ENCODE data around the gene C10orf67.
"Not testable (repeated sequence)": the region's sequence is repeated elsewhere in the genome, so short reads cannot be mapped to it uniquely, and the experiment has no call there.

Gene C10orf67

GRCh38 chr10:23344241-23344841 lies at the start of gene C10orf67:
C10orf67 (minus strand) TSS chr10:23344797; CDS start chr10:23344774, 23 bp downstream.
- no peak for TF ChIP-seq Cebpa-rat (IDR thresholded peaks at IDR 0.05)
- Histone ChIP-seq H3K4me1 (peaks cover 0 to 30% (median 11%) of the 10 kb centered on the region in 10 experiments; a peak in 12 of 20 replicates), H3K4me3 (no peak within 1 kb of the TSS), H3K27me3 (no peaks in the 10 kb centered on the region), H3K27ac (no peak within 1 kb of the TSS), H3K9ac (peak within 1 kb of the TSS in 1 of 11 experiments; percentile 46; a peak in 1 of 22 replicates), H3K4me2 (peak within 1 kb of the TSS in 1 of 11 experiments; percentile 31; a peak in 1 of 22 replicates), H3K36me3 (no peaks in the 10 kb centered on the region), H4K20me1 (no peaks in the 10 kb centered on the region), H3K9me3 (replicated peaks in 1 of 11) (peaks cover 0 to 21% (median 10%) of the 10 kb centered on the region in 11 experiments; a peak in 13 of 22 replicates)

DNA sequence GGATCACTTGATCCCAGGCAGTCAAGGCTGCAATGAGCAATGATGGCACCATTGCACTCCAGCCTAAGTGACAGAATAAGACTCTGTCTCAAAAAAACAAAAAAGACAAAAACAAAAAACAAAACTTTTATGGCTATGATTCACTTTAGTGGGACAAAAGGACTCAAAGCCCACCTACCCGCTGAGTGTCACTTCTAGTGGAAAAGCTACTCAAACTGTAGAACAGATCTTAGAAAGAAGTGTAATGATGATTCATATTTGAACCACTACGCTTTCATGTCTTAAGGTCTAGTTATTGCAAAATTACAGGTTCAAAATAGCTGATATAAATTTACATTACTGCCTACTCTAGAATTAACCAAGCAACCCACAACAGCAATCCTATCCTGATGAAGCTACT lies 47.2 kb upstream of the C10orf67 start:
- no peak for TF ChIP-seq Cebpa-rat (IDR thresholded peaks at IDR 0.05)
- Histone ChIP-seq H3K4me1 (peaks cover 0 to 39% (median 2%) of the 10 kb centered on the region in 10 experiments; a peak in 8 of 20 replicates), H3K9me3 (replicated peaks in 1 of 11) (peaks cover 0 to 19% (median 0%) of the 10 kb centered on the region in 11 experiments; a peak in 5 of 22 replicates), H3K27ac (no peak overlapping the region), H3K4me3 (no peak overlapping the region), H3K36me3 (no peaks in the 10 kb centered on the region), H4K20me1 (no peaks in the 10 kb centered on the region), H3K4me2 (peak overlapping the region in 4 of 11 experiments; percentile 19 to 49 (median 38); a peak in 5 of 22 replicates), H3K9ac (no peak overlapping the region), H3K27me3 (no peaks in the 10 kb centered on the region)

DNA sequence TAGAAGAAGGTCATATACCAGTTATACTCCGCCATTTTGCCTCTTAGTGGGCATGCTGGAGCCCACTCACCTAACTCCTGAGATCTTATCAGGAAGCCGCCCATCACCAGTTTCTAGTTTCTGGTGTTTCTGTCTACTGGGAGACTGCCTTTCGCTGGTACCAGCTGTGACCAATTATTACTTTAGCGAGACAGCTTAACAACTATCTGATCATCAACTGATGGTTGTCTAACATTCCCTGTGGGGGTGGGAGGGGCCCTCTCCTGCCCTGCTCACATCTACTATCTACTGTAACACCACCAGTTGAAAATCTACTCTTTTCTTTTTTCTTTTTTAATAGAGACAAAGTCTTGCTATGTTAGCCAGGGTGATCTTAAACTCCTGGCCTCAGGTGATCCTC lies 46.2 kb upstream of the C10orf67 start:
- no peaks in the 10 kb centered on the region for H4K20me1 ChIP-seq
- peaks cover 0 to 39% (median 2%) of the 10 kb centered on the region in 10 experiments; a peak in 8 of 20 replicates for H3K4me1 ChIP-seq
- H3K9me3 ChIP-seq (replicated peaks in 1 of 11) = peaks cover 0 to 19% (median 0%) of the 10 kb centered on the region in 11 experiments; a peak in 5 of 22 replicates
- no peak overlapping the region for H3K9ac ChIP-seq
- no peak for TF ChIP-seq Cebpa-rat (IDR thresholded peaks at IDR 0.05)
- no peaks in the 10 kb centered on the region for H3K27me3 ChIP-seq
- no peak overlapping the region for H3K4me3 ChIP-seq
- no peak overlapping the region for H3K4me2 ChIP-seq
- H3K27ac ChIP-seq = no peak overlapping the region
- H3K36me3 ChIP-seq = no peaks in the 10 kb centered on the region

DNA sequence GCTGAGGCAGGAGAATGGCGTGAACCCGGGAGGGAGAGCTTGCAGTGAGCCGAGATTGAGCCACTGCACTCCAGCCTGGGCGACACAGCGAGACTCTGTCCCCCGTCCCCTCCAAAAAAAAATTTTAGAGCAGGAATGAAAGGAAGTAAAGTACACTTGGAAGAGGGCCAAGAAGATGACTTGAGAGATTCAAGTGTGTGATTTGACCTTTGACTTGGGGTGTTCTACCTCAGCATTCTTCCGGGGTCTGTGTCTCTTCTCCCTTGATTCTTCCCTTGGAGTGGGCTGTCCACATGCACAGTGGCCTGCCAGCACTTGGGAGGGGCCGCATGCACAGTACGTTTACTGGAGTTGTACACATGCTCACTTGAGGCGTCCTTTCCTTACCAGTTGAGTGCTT lies 45.8 kb upstream of the C10orf67 start:
- H3K27ac ChIP-seq, H3K9ac ChIP-seq, H4K20me1 ChIP-seq, H3K27me3 ChIP-seq, H3K4me3 ChIP-seq, H3K4me2 ChIP-seq, H3K36me3 ChIP-seq: not testable (repeated sequence)
- Histone ChIP-seq H3K9me3 (replicated peaks in 1 of 11) (peaks cover 0 to 19% (median 0%) of the 10 kb centered on the region in 11 experiments; a peak in 5 of 22 replicates), H3K4me1 (peaks cover 0 to 38% (median 2%) of the 10 kb centered on the region in 10 experiments; a peak in 8 of 20 replicates)

GRCh38 chr10:23387516-23387915 lies 42.9 kb upstream of the C10orf67 start:
- not testable (repeated sequence) for H3K36me3 ChIP-seq; H3K27me3 ChIP-seq; H3K9ac ChIP-seq; H3K4me2 ChIP-seq; H3K9me3 ChIP-seq (replicated peaks in 1 of 11); H4K20me1 ChIP-seq; H3K4me3 ChIP-seq; H3K27ac ChIP-seq
- H3K4me1 ChIP-seq = peaks cover 0 to 15% (median 0%) of the 10 kb centered on the region in 10 experiments; a peak in 7 of 20 replicates

DNA sequence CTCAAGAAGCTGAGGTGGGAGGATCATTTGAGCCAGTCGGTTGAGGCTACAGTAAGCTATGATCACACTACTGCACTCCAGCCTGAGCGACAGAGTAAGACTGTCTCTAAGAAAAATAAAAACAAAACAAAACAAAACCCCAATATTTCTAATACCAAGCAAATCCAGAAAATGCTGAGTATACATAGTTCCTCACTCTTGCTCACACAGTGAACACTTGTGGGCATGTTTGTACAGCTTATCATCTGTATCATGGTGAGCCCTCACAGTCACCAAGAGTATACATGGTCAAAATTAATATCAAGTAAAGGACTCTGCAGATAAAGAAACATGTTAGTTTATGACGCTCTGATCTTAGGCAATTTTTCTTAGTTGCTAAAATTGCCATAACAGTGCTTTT lies 41.5 kb upstream of the C10orf67 start:
- H3K4me1 ChIP-seq = peaks cover 0 to 8% (median 0%) of the 10 kb centered on the region in 10 experiments; a peak in 3 of 20 replicates
- H3K36me3 ChIP-seq = no peaks in the 10 kb centered on the region
- H3K27ac ChIP-seq = no peak overlapping the region
- TF ChIP-seq Cebpa-rat (IDR thresholded peaks at IDR 0.05) = no peak
- no peaks in the 10 kb centered on the region for H4K20me1 ChIP-seq
- no peak overlapping the region for H3K4me3 ChIP-seq
- no peak overlapping the region for H3K9ac ChIP-seq
- no peak overlapping the region for H3K4me2 ChIP-seq
- H3K9me3 ChIP-seq (replicated peaks in 1 of 11) = peaks cover 0 to 10% (median 0%) of the 10 kb centered on the region in 11 experiments; a peak in 1 of 22 replicates
- no peaks in the 10 kb centered on the region for H3K27me3 ChIP-seq

DNA sequence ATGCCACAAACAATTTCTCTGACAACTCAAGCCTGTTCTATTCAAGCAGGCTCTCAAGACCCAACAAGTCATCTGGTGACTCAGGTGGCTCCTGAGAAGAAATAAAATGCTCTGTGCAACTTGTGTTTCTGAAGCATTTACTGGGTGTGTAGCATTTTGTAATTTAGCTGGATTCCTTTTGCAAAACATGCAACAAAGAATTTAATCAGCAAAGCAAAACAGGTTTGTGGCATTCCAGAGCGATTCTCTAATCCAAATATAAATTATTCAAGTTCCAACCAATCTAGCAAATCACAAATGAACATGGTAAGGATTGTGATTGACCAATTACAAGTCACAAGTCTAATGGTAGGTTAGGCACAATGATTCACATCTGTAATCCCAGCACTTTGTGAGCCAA lies 39.8 kb upstream of the C10orf67 start:
- peaks cover 0 to 25% (median 0%) of the 10 kb centered on the region in 10 experiments; a peak in 7 of 20 replicates for H3K4me1 ChIP-seq
- no peak overlapping the region for H3K9ac ChIP-seq
- H3K27me3 ChIP-seq = no peaks in the 10 kb centered on the region
- H3K4me3 ChIP-seq = no peak overlapping the region
- H3K36me3 ChIP-seq = no peaks in the 10 kb centered on the region
- no peak overlapping the region for H3K27ac ChIP-seq
- no peak overlapping the region for H3K4me2 ChIP-seq
- H3K9me3 ChIP-seq (replicated peaks in 1 of 11) = peaks cover 0 to 10% (median 0%) of the 10 kb centered on the region in 11 experiments; a peak in 1 of 22 replicates
- no peak for TF ChIP-seq Cebpa-rat (IDR thresholded peaks at IDR 0.05)
- H4K20me1 ChIP-seq = no peaks in the 10 kb centered on the region

DNA sequence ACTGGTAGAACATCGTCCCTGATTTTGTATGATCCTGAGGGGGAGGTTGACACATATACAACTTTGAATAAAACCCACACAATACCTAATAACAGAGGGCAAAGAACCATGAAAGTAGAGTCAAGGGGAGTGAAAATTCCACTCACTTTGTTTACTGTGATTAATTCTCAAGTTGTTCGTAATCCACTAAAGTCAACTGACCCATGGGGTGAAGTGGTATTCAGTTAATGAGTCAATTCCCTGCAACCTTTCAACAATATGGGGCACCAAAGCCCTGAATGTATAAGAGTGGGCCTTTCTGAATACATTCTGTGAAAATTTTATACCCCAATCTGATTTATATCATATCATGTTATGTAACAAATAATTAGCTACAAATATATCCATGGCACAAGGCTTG lies 39.0 kb upstream of the C10orf67 start:
- Histone ChIP-seq H3K9ac (no peak overlapping the region), H3K4me1 (peaks cover 0 to 32% (median 0%) of the 10 kb centered on the region in 10 experiments; a peak in 7 of 20 replicates), H3K27ac (no peak overlapping the region), H3K36me3 (no peaks in the 10 kb centered on the region), H3K4me3 (no peak overlapping the region), H4K20me1 (no peaks in the 10 kb centered on the region), H3K27me3 (no peaks in the 10 kb centered on the region), H3K4me2 (no peak overlapping the region), H3K9me3 (replicated peaks in 1 of 11) (peaks cover 0 to 10% (median 0%) of the 10 kb centered on the region in 11 experiments; a peak in 1 of 22 replicates)
- no peak for TF ChIP-seq Cebpa-rat (IDR thresholded peaks at IDR 0.05)

DNA sequence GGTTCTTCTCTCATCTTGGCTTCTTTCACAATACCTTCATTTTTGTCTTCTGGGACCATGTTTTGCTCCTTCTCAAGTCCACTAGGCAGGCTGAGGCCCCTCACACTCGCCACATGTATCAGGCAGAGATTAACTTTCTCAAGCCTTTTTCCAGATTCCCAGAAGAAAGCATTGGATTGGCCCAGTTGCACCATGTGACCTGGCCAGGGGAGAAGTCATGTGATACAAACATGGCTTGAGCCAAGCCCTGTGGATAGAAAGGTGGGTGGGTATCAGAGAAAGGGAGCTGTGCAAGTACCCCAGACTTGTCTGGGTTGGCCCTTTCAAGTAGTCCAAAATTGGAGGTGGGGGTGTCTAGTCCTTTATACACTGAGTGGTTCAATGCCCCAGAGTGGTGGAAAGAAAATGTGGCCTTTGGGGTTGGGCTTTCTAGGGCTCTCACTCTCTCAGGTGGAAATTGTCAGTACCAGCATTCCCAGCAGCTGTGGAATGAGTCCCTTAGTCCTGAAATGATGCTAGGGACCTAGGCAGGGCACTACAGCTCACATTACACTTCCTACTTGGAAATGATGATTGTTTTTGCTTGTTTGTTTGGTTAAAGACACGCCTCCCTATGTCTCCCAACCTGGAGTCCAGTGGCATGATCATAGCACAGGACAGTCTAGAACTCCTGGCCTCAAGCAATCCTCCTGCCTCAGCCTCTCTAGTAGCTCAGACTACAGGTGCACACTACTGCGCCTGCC lies 36.9 kb upstream of the C10orf67 start:
- no peak overlapping the region for H3K27ac ChIP-seq
- H3K27me3 ChIP-seq = no peaks in the 10 kb centered on the region
- no peaks in the 10 kb centered on the region for H4K20me1 ChIP-seq
- H3K9ac ChIP-seq = no peak overlapping the region
- H3K4me1 ChIP-seq = peaks cover 2 to 54% (median 6%) of the 10 kb centered on the region in 10 experiments; a peak in 19 of 20 replicates
- H3K4me3 ChIP-seq = no peak overlapping the region
- H3K4me2 ChIP-seq = peak overlapping the region in 2 of 11 experiments; percentile 76 to 88; a peak in 2 of 22 replicates
- 0 out of 22 replicates have a peak, but pooled peaks cover 0 to 8% (median 0%) of the 10 kb centered on the region in 11 experiments for H3K9me3 ChIP-seq (replicated peaks in 1 of 11)
- TF ChIP-seq Cebpa-rat (IDR thresholded peaks at IDR 0.05) = no peak
- no peaks in the 10 kb centered on the region for H3K36me3 ChIP-seq
